GM19468 (cell line): ENCODE data around the gene SPTLC2.
A peak's percentile ranks its signal among the peaks of the same experiment; 100 is the strongest.

Source experiments
- ATAC-seq: cut with Tn5 transposase; IDR thresholded peaks from one replicate; pipeline ENCODE4 v1.9.1; 2021; ENCODE audit warnings: mild to moderate bottlenecking, moderate library complexity, moderate number of reproducible peaks; ENCODE audit not compliant: unreplicated experiment; ENCODE audit errors: extremely low read depth

Gene SPTLC2

GRCh38 chr14:77511486-77512162, 104.8 kb downstream of the SPTLC2 start:
- no peak for ATAC-seq

- ATAC-seq, result no peak
These were observed 107.1 kb downstream of the SPTLC2 start for GRCh38 chr14:77509366-77509765.

DNA sequence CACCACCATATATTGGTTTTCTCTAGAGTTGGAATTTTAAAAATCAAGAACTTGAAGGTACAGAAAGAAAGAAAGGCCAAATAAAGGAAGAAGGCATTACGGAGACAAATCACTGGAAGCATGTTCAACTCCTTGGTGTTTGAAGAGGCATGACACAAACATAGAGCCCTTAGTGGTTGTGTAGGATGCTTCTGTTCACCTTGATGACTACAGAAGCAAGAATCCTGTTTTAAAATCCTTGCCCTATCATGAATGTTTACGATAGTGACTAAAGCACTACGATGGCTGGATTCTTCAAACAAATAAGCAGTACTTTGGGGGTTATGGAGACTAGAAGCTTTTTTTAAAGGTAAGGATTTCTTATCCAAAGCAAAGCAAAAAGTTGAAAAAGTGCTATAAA, 107.6 kb downstream of the SPTLC2 start:
- ATAC-seq, result no peak

DNA sequence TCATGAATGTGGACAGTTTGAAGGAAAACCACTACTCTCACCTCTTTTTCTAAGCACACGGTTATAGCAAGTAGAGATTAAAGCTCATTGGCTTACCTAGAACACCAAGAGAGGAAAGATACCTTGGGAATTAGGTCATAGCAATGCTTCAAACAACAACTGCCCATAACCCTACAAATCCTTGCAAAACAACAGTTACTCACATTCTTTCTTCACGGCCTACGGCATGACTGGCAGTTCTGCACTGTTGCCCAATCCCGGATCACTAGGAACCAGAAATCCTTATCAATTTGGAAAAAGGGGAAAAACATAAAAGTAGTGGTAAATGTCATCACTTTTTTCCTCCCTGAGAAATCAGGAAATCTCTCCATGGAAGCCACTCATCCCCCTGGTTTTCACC, 108.2 kb downstream of the SPTLC2 start:
- ATAC-seq, result no peak

- no peak for ATAC-seq
These were observed 108.7 kb downstream of the SPTLC2 start for GRCh38 chr14:77507762-77508161.

DNA sequence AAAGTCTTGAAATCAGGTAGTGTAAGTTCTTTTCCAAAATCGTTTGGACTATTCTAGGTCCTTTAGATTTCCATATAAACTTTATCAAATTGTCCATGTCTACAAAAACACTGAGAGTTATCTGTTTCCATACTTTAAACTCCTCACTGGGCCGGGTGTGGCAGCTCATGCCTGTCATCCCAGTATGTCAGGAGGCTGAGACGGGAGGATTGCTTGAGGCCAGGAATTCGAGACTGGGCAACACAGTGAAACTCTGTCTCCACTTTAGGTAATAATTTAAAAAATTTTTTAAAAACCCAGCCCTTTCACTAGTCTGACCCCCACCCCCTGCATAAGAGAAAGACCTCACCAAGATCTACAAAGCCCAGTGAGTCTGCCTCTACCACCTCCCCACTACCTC, 111.4 kb downstream of the SPTLC2 start:
- ATAC-seq, result no peak

GRCh38 chr14:77503138-77503537, 113.3 kb downstream of the SPTLC2 start:
- ATAC-seq, result no peak

DNA sequence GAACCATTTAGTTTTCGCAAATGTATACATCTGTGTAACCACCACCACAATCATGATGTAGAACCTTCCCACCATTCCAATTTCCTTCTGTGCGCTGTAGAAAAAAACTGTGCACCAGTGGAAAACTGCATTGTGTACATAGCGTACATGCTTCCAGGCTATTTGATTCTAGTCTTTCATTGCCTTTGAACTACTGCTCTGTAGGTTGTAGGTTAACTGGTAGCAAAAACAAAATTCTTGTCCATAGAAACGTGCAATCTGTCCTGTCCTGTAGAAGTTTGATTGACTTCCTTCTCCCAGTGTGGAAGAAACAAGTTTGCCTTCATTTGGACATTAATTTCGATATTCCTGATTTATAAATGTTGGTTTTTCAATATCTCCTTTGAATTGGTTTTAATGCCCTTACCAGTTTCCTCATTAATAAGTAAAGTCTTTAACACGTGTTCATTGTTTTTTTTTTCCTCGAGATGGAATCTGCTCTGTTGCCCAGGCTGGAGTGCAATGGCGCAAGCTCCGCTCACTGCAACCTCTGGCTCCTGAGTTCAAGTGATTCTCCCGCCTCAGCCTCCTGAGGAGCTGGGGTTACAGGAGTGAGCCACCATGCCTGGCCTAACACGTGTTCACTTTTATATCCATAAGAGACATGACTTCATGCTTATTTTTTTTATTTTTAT, 114.2 kb downstream of the SPTLC2 start:
- ATAC-seq, result no peak

DNA sequence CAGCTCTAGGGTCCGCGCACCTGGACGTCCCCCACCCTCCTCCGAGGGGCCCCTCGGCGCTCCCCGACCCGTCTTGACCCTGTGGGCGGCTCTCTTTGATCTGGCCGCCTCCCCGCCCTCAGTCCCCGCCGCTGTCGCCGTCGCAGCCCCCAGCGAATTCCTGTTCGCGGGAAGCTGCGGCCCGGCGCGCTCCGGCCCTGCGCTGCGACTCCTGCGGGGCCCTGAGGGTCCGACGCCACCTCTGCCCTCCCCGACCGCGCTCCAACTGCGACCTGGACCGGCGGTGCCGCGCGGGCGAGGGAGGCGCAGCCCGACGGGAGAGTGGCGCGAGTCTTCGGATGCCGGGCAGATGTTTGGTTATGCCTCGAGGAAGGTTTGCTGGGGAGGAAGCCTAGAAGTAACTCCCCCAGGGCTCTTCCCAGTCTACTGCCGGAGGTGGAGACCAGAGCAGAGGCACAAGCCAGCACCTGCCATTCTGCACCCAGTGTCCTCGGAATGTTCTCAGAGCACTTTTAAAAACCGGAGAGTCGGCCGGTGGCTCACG, 117.4 kb downstream of the SPTLC2 start:
- no peak for ATAC-seq

DNA sequence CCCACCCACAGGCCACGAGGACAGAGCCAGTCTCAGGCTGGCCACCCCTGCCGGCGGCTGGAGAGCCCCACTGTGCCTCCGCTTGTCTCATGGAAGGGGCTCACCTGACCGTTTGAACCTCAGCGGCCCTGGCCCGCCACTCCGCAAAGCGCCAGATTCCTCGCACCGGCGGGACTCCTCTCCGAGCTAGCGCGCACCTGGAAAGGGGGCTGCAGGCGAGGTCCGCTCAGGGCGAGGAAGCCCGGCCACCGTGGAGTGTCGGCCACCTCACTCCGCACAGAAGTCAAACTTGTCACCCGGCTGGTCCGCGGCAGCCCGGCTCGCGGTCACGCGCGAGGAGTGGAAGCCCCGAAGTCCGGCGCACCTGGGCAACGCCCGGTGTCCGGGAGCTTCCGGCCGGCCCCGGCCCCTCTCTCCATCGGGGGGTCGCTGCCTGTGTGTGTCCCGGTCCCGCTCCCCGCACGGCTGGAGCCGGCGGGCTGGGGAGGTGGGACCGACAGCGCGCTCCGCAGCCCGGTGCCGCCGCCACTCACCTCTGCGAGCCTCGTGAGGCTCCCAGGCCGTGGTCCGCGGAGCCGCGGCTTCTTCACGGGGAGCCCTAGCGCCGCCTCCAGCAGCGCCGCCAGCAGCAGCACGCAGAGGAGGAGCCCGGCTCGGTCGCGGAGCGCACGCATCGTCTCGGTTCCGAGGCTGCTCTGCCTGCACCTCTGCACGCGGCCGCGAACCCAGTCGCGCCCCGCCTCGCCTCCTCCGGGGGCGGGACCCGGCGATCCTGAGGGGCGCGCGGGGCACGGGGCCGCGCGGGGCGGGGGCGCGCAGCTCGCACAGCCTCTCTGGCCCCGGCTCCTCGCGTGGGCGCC, 118.1 kb downstream of the SPTLC2 start, which contains the start of gene ISM2:
Gene ISM2 (minus strand): TSS at position 697 of the 860 bp plus-strand sequence. CDS start 23 bp downstream, at position 674.
- ATAC-seq, result no peak

DNA sequence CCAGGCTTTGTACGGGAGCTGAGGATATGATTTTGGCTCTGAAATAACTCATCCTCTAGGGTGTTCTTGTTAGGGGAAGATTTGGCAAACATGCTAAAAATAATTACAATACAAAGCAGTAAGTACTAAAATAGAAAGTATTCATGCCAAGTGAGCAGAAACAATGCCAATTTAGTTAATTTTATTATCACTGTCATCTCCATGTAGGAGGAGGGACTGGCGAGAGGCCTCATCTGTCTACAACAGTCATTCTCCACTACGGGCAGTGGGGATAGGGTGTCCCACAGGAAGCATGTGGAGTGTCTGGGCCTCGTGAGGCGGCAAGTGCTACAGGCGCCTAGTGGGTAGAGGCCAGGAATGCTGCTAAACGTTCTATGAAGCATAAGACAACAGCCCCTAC, 121.1 kb downstream of the SPTLC2 start:
- no peak for ATAC-seq

GRCh38 chr14:77491056-77491455, 125.4 kb downstream of the SPTLC2 start:
- no peak for ATAC-seq

DNA sequence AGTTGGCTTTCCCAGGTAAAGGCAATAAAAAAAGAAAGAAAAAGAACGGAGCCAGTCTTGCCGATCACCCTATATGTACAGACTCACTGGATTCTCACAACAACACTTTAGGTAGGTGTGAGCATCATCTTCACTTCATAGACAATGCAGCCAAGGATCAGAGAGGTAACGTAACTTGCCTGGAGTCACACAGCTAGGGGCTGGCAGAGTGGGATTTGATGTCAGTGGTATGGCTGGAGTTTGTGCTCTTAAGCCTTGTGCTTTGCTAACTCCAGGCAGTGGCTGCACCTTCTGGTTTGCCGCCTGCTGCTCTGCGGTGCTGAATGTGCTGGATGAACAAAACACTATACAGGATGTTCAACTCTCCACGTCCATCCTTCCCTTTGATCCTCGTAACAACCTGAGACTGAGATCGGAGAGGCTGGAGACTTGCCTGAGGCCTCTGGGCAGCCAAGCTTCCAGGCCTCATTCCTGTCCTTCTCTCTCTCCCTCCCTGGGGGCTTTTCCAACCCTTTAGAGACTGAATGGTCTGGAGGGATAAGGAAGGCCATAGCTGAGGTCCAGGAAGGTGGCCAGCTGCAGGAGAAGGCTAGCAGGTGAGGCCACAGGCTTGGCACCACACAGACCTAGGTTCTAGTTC, 126.0 kb downstream of the SPTLC2 start:
- no peak for ATAC-seq

GRCh38 chr14:77489041-77489440, 127.4 kb downstream of the SPTLC2 start:
- ATAC-seq, result no peak

DNA sequence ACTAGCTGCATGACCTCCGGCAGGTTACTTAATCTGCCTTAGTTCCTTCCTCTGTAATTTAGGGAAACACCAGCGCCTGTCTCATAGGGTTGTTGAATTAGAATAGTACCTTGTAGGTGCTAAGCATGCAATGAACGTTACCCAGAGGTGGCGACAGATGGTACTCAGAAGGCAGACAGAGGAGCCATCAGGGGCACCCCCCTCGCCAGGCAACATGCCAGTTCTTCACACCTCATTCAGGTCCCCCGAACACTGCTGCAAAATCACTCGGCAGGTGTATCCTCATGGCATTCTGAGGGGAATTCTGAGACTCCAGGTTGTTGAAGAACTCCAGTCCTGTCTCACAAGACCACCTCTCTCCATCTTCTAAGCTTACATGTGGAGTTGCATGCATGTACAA, 127.9 kb downstream of the SPTLC2 start:
- no peak for ATAC-seq

- ATAC-seq, result no peak
These were observed 130.3 kb downstream of the SPTLC2 start for GRCh38 chr14:77485901-77486678.

- no peak for ATAC-seq
These were observed 131.2 kb downstream of the SPTLC2 start for GRCh38 chr14:77485256-77485655.

- ATAC-seq, result no peak
These were observed 134.0 kb downstream of the SPTLC2 start for GRCh38 chr14:77482422-77482821.

DNA sequence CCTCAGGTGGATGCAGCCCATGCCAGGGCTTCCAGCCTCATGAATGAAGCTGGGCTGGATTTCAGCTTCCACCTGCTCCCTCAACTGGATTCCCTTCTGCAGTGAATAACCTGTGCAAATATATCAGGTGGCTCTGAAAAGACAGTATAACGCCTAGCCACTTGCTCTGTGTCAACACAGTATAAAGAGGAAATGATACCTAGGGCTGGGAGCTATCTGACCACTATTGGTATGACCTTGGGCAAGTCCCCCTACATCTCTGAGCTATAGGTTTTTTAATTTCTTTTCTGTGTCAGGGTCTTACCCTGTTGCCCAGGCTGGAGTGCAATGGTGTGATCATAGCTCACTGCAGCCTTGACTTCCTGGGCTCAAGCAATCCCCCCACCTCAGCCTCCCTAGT, 137.6 kb downstream of the SPTLC2 start:
- ATAC-seq, result peak; percentile 72
